NCI-H524 (cell line): ENCODE data around the gene ACTN2.
"Not testable (repeated sequence)": the region's sequence is repeated elsewhere in the genome, so short reads cannot be mapped to it uniquely, and the experiment has no call there.

Source experiments
- DNase-seq, 2 experiments: peaks; one replicate each; lab custom pipeline; 2025; lab: John Stamatoyannopoulos, UW

ACTN2 gene

GRCh38 chr1:236685917-236686814, at the start of gene ACTN2:
Gene ACTN2, plus strand, starts transcription at chr1:236686499. Its CDS starts 175 bp downstream, at chr1:236686674.
- DNase-seq = peak; percentile 51 to 52

GRCh38 chr1:236638945-236639344, 47.4 kb upstream of the ACTN2 start:
- no peak for DNase-seq

GRCh38 chr1:236639686-236640085, 46.6 kb upstream of the ACTN2 start:
- no peak for DNase-seq

- DNase-seq = no peak
Measured at GRCh38 chr1:236642763-236643162, 43.5 kb upstream of the ACTN2 start.

- no peak for DNase-seq
Measured at GRCh38 chr1:236645016-236645680, 41.2 kb upstream of the ACTN2 start.

- DNase-seq = no peak
Measured at GRCh38 chr1:236654511-236654910, 31.8 kb upstream of the ACTN2 start.

- DNase-seq = peak in 1 of 2 experiments; percentile 46
Measured at GRCh38 chr1:236654957-236655356, 31.3 kb upstream of the ACTN2 start.

- no peak for DNase-seq
Measured at GRCh38 chr1:236657398-236657797, 28.9 kb upstream of the ACTN2 start.

- peak; percentile 68 to 89 for DNase-seq
Measured at GRCh38 chr1:236659792-236660587, 26.3 kb upstream of the ACTN2 start.

GRCh38 chr1:236663934-236664333, 22.4 kb upstream of the ACTN2 start:
- DNase-seq = no peak

GRCh38 chr1:236668909-236669308, 17.4 kb upstream of the ACTN2 start:
- not testable (repeated sequence) for DNase-seq

GRCh38 chr1:236670060-236670459, 16.2 kb upstream of the ACTN2 start:
- no peak for DNase-seq

GRCh38 chr1:236673289-236673919, 12.9 kb upstream of the ACTN2 start:
- no peak for DNase-seq

GRCh38 chr1:236677641-236678235, 8.6 kb upstream of the ACTN2 start:
- no peak for DNase-seq

GRCh38 chr1:236681219-236681618, 5.1 kb upstream of the ACTN2 start:
- no peak for DNase-seq

GRCh38 chr1:236685205-236685916, 938 bp upstream of the ACTN2 start:
- no peak for DNase-seq

- no peak for DNase-seq
Measured at GRCh38 chr1:236686815-236687160, 489 bp downstream of the ACTN2 start.

- no peak for DNase-seq
Measured at GRCh38 chr1:236687273-236687672, 974 bp downstream of the ACTN2 start.

- DNase-seq = no peak
Measured at GRCh38 chr1:236688705-236689104, 2.4 kb downstream of the ACTN2 start.

- peak in 1 of 2 experiments; percentile 31 for DNase-seq
Measured at GRCh38 chr1:236689713-236690569, 3.6 kb downstream of the ACTN2 start.
